ENCODE results near the gene KRT72.

GRCh38 chr12:52584156-52584682 lies 17.0 kb downstream of the KRT72 start:
- TF ChIP-seq, protein P1, sequence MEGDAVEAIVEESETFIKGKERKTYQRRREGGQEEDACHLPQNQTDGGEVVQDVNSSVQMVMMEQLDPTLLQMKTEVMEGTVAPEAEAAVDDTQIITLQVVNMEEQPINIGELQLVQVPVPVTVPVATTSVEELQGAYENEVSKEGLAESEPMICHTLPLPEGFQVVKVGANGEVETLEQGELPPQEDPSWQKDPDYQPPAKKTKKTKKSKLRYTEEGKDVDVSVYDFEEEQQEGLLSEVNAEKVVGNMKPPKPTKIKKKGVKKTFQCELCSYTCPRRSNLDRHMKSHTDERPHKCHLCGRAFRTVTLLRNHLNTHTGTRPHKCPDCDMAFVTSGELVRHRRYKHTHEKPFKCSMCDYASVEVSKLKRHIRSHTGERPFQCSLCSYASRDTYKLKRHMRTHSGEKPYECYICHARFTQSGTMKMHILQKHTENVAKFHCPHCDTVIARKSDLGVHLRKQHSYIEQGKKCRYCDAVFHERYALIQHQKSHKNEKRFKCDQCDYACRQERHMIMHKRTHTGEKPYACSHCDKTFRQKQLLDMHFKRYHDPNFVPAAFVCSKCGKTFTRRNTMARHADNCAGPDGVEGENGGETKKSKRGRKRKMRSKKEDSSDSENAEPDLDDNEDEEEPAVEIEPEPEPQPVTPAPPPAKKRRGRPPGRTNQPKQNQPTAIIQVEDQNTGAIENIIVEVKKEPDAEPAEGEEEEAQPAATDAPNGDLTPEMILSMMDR (IDR thresholded peaks at IDR 0.05; ENCODE audit: low read depth, low read length, poor library complexity, severe bottlenecking) = no peak
- no peak for TF ChIP-seq EZH2phosphoT487 (IDR thresholded peaks at IDR 0.05; ENCODE audit: borderline replicate concordance, low read length)

Measured in DOHH2 (cell line).